Stimulated activated CD8-positive, alpha-beta memory T cell treated with anti-CD3 and anti-CD28 coated beads, Interleukin-2, amount 100 ng/mL, for 48 hours (primary cell): ENCODE data around the gene STARD8.
"Not testable (repeated sequence)": the region's sequence is repeated elsewhere in the genome, so short reads cannot be mapped to it uniquely, and the experiment has no call there.

Experiments used
- DNase-seq, 2 donors: peaks; one replicate each; pipeline ENCODE4 v3.0.0-alpha.2; 2020; ENCODE audit warnings: low read depth in 2 of 2

STARD8 gene

GRCh38 chrX:68717663-68718442, 70.4 kb downstream of the STARD8 start:
- no peak for DNase-seq

- DNase-seq = no peak
Observed at GRCh38 chrX:68718443-68718820, 71.0 kb downstream of the STARD8 start.

- DNase-seq = no peak
Observed at GRCh38 chrX:68719181-68719903, 71.9 kb downstream of the STARD8 start.

- no peak for DNase-seq
Observed at GRCh38 chrX:68719904-68720614, 72.6 kb downstream of the STARD8 start.

- DNase-seq = no peak
Observed at GRCh38 chrX:68720851-68721250, 73.4 kb downstream of the STARD8 start.

- DNase-seq = no peak
Observed at GRCh38 chrX:68721546-68721945, 74.1 kb downstream of the STARD8 start.

- DNase-seq = no peak
Observed at GRCh38 chrX:68721991-68722860, 74.8 kb downstream of the STARD8 start.

GRCh38 chrX:68723491-68724155, 76.2 kb downstream of the STARD8 start:
- DNase-seq = no peak

- DNase-seq = no peak
Observed at GRCh38 chrX:68724531-68725020, 77.1 kb downstream of the STARD8 start.

GRCh38 chrX:68725756-68726365, 78.4 kb downstream of the STARD8 start:
- DNase-seq = no peak

- no peak for DNase-seq
Observed at GRCh38 chrX:68726366-68726765, 78.9 kb downstream of the STARD8 start.

- no peak for DNase-seq
Observed at GRCh38 chrX:68727696-68728095, 80.2 kb downstream of the STARD8 start.

GRCh38 chrX:68728186-68728585, 80.7 kb downstream of the STARD8 start:
- DNase-seq = no peak

- no peak for DNase-seq
Observed at GRCh38 chrX:68731254-68731653, 83.8 kb downstream of the STARD8 start.

- peak; percentile 44 to 63 for DNase-seq
Observed at GRCh38 chrX:68732906-68733493, 85.5 kb downstream of the STARD8 start.

GRCh38 chrX:68735266-68735665, 87.8 kb downstream of the STARD8 start:
- no peak for DNase-seq

- DNase-seq = not testable (repeated sequence)
Observed at GRCh38 chrX:68741864-68742263, 94.4 kb downstream of the STARD8 start.

- DNase-seq = no peak
Observed at GRCh38 chrX:68743754-68744153, 96.3 kb downstream of the STARD8 start.

- no peak for DNase-seq
Observed at GRCh38 chrX:68746988-68747387, 99.5 kb downstream of the STARD8 start.

GRCh38 chrX:68748030-68748429, 100.6 kb downstream of the STARD8 start:
- no peak for DNase-seq
